ENCODE measurements around the gene SSBP3.

The SSBP3 gene

GRCh38 chr1:54282101-54282847 is 123.9 kb downstream of the SSBP3 start:
- no peak for DNase-seq

GRCh38 chr1:54280651-54281050 is 125.5 kb downstream of the SSBP3 start:
- no peak for DNase-seq

GRCh38 chr1:54279457-54279856 is 126.7 kb downstream of the SSBP3 start:
- no peak for DNase-seq

- no peak for DNase-seq
Observed at GRCh38 chr1:54278941-54279422, 127.2 kb downstream of the SSBP3 start.

- no peak for DNase-seq
Observed at GRCh38 chr1:54277451-54278341, 128.5 kb downstream of the SSBP3 start.

GRCh38 chr1:54276617-54277450 is 129.4 kb downstream of the SSBP3 start:
- DNase-seq, result no peak

GRCh38 chr1:54275349-54275748 is 130.8 kb downstream of the SSBP3 start:
- no peak for DNase-seq

- DNase-seq, result no peak
Observed at GRCh38 chr1:54274881-54275280, 131.3 kb downstream of the SSBP3 start.

GRCh38 chr1:54274448-54274847 is 131.7 kb downstream of the SSBP3 start:
- no peak for DNase-seq

- no peak for DNase-seq
Observed at GRCh38 chr1:54273795-54274163, 132.4 kb downstream of the SSBP3 start.

- DNase-seq, result no peak
Observed at GRCh38 chr1:54273092-54273794, 133.0 kb downstream of the SSBP3 start.

GRCh38 chr1:54272772-54273091 is 133.5 kb downstream of the SSBP3 start:
- no peak for DNase-seq

- DNase-seq, result no peak
Observed at GRCh38 chr1:54272134-54272533, 134.1 kb downstream of the SSBP3 start.

GRCh38 chr1:54271341-54271740 is 134.9 kb downstream of the SSBP3 start:
- DNase-seq, result no peak

- DNase-seq, result no peak
Observed at GRCh38 chr1:54270543-54270942, 135.7 kb downstream of the SSBP3 start.

- DNase-seq, result no peak
Observed at GRCh38 chr1:54268762-54269297, 137.4 kb downstream of the SSBP3 start.

- DNase-seq, result no peak
Observed at GRCh38 chr1:54267815-54268761, 138.1 kb downstream of the SSBP3 start.

GRCh38 chr1:54266908-54267307 is 139.3 kb downstream of the SSBP3 start:
- DNase-seq, result no peak

GRCh38 chr1:54266195-54266594 is 140.0 kb downstream of the SSBP3 start:
- no peak for DNase-seq

- no peak for DNase-seq
Observed at GRCh38 chr1:54265659-54266058, 140.5 kb downstream of the SSBP3 start.

GRCh38 chr1:54265126-54265525 is 141.1 kb downstream of the SSBP3 start:
- DNase-seq, result no peak
